IPS-15b (cell line): ENCODE data around the gene MDM4.

ENCODE experiments used
- H3K27me3 ChIP-seq: one replicate; pipeline ENCODE4 v1.6.1; 2013; ENCODE audit warnings: low read length; ENCODE audit not compliant: control insufficient read depth, insufficient read depth
- H3K36me3 ChIP-seq: one replicate; pipeline ENCODE4 v1.6.1; 2013; ENCODE audit warnings: low read length; ENCODE audit not compliant: control insufficient read depth, insufficient read depth
- H3K4me1 ChIP-seq: one replicate; pipeline ENCODE4 v1.6.1; 2013; ENCODE audit warnings: mild to moderate bottlenecking, low read length; ENCODE audit not compliant: control insufficient read depth, insufficient read depth
- H3K4me3 ChIP-seq: one replicate; pipeline ENCODE4 v1.5.1; 2013; ENCODE audit warnings: low read depth, low read length
- H3K9ac ChIP-seq: one replicate; pipeline ENCODE4 v1.6.1; 2013; ENCODE audit warnings: low read depth, mild to moderate bottlenecking, low read length
- H3K9me3 ChIP-seq: one replicate; pipeline ENCODE4 v1.6.1; 2013; ENCODE audit warnings: mild to moderate bottlenecking, low read length; ENCODE audit not compliant: control insufficient read depth, insufficient read depth

MDM4 gene

DNA sequence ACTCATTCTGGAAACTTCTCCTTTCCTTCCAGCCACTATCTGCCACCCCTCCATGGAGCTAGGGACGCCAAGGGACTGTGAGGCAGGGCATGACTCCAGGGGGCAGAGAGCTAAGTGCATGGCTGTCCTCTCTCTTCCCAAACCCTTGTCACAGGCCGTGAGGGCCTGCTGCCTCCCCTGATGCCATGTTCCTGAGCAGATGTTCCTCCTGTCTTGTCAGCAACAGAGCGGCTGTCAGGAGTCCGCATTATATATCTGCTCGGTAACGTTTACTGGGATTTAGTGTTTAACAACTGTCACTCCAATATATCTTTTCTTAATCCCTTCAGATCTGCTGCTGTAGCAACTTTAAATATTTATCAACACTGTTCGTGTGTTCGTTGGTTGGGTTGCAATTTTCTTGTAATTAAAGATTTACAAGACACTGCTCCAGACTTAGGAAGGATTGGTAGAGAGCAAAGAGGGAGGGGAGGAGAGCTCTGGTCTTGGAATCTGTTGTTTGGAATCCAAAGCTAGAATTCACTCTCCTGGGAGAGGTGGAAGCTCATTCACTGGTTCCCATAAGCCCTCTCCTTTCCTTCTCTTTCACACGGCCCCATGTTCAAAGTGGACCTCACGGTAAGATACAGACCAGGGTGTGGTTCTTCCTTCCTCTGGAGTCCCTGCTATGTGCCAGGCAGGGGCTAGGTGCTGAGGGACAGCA, 76.2 kb downstream of the MDM4 start:
- Histone ChIP-seq H3K9me3 (no peaks in the 10 kb centered on the region), H3K9ac (no peak overlapping the region), H3K4me3 (no peak overlapping the region), H3K36me3 (no peaks in the 10 kb centered on the region), H3K4me1 (no peaks in the 10 kb centered on the region), H3K27me3 (no peaks in the 10 kb centered on the region)

GRCh38 chr1:204598319-204598969, 82.2 kb downstream of the MDM4 start:
- Histone ChIP-seq H3K36me3 (no peaks in the 10 kb centered on the region), H3K9me3 (no peaks in the 10 kb centered on the region), H3K4me1 (peaks cover 13% of the 10 kb centered on the region), H3K27me3 (peaks cover 2% of the 10 kb centered on the region), H3K9ac (no peak overlapping the region), H3K4me3 (no peak overlapping the region)

DNA sequence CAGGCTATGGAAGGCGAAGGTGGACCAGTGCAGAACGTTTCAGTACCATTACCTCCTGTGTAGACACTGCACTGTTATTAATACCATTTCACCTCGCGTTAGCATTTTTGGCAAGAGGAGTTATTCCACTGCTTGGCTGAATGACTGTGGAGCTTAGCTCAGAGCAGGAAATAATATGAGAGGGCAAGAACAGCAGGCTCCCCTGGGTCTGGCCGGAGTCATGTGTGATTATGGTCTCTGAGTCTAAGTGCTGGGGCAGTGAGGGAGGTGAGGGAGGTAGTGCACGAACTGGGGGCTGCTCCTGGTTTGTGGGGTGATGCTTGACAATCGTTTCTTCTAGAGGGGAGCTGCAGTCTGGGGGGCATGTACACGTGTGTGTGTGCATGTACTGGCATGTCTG, 82.9 kb downstream of the MDM4 start:
- H3K36me3 ChIP-seq: no peaks in the 10 kb centered on the region
- no peak overlapping the region for H3K4me3 ChIP-seq
- peaks cover 13% of the 10 kb centered on the region for H3K4me1 ChIP-seq
- peaks cover 2% of the 10 kb centered on the region for H3K27me3 ChIP-seq
- no peak overlapping the region for H3K9ac ChIP-seq
- H3K9me3 ChIP-seq: no peaks in the 10 kb centered on the region

DNA sequence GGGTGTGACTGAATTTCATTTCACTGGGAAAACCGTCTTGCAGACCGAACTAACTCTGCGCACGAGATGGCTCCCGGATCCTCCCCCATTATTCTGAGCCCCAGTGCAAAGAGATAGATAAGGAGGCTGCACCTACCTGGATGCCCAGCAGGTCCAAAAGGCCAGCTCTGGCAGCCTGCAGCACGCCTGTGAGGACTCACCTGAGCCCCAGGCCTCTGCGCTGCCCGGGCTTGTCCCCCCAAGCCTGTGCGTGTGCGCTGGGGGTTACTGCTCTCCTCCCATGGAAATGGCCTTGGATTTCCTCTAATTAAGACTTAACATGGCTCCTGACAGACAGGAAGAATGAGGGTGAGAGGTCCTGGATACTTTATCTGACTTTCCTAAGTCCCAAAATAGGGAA, 83.4 kb downstream of the MDM4 start:
- H3K4me1 ChIP-seq: peaks cover 13% of the 10 kb centered on the region
- no peak overlapping the region for H3K4me3 ChIP-seq
- no peaks in the 10 kb centered on the region for H3K9me3 ChIP-seq
- no peaks in the 10 kb centered on the region for H3K36me3 ChIP-seq
- no peak overlapping the region for H3K9ac ChIP-seq
- H3K27me3 ChIP-seq: peaks cover 2% of the 10 kb centered on the region

DNA sequence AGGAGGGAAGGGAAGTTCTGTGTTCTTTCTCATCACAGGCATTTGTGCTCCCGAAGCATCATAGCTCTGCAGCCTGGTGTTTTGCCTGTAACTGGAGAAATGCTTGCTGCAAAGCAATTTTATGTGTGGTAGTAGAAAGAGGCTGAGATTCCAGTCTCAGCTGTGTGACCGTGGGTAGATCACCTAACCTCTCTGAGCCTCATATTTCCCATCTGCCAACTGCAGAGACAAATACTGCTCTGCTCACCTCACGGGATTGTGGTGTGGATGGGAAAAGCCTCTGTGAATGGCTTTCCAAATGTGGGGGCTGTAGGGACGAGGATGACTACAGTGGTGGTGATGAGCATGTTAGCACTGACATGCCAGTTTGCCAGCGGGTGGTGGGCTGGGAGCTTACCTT, 84.0 kb downstream of the MDM4 start:
- peaks cover 2% of the 10 kb centered on the region for H3K27me3 ChIP-seq
- no peaks in the 10 kb centered on the region for H3K36me3 ChIP-seq
- H3K4me3 ChIP-seq: no peak overlapping the region
- no peak overlapping the region for H3K9ac ChIP-seq
- H3K9me3 ChIP-seq: no peaks in the 10 kb centered on the region
- peaks cover 13% of the 10 kb centered on the region for H3K4me1 ChIP-seq

GRCh38 chr1:204600968-204601367, 84.8 kb downstream of the MDM4 start:
- Histone ChIP-seq H3K9me3 (no peaks in the 10 kb centered on the region), H3K4me3 (no peak overlapping the region), H3K4me1 (peaks cover 13% of the 10 kb centered on the region), H3K36me3 (no peaks in the 10 kb centered on the region), H3K27me3 (peaks cover 2% of the 10 kb centered on the region), H3K9ac (no peak overlapping the region)

GRCh38 chr1:204602111-204602579, 85.9 kb downstream of the MDM4 start:
- Histone ChIP-seq H3K4me3 (no peak overlapping the region), H3K9ac (no peak overlapping the region), H3K4me1 (peaks cover 13% of the 10 kb centered on the region), H3K9me3 (no peaks in the 10 kb centered on the region), H3K36me3 (no peaks in the 10 kb centered on the region), H3K27me3 (peaks cover 2% of the 10 kb centered on the region)

GRCh38 chr1:204602871-204603542, 86.8 kb downstream of the MDM4 start:
- H3K9me3 ChIP-seq: no peaks in the 10 kb centered on the region
- H3K9ac ChIP-seq: no peak overlapping the region
- peaks cover 13% of the 10 kb centered on the region for H3K4me1 ChIP-seq
- H3K36me3 ChIP-seq: no peaks in the 10 kb centered on the region
- no peak overlapping the region for H3K4me3 ChIP-seq
- peaks cover 2% of the 10 kb centered on the region for H3K27me3 ChIP-seq

DNA sequence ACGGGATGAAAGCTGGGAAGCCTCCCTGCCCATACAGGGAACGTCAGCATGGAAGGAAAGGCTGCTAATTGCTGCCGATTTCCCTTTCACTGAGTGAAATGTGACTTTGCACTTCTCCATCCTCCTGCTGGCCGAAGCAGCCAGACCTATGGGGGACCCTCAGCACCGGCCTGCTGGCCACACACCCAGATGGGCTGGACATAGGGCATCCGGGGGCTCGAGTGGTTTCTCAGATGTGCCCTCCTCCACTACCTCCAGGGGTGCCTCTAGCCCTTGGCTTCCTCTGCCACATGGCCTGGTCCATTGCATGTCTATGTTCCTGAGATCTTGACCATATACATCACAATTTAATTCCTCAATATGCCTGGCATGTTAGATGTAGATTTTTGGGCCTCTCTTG, 89.6 kb downstream of the MDM4 start:
- no peak overlapping the region for H3K9ac ChIP-seq
- H3K4me3 ChIP-seq: no peak overlapping the region
- H3K27me3 ChIP-seq: peaks cover 2% of the 10 kb centered on the region
- no peaks in the 10 kb centered on the region for H3K9me3 ChIP-seq
- H3K4me1 ChIP-seq: peaks cover 13% of the 10 kb centered on the region
- H3K36me3 ChIP-seq: no peaks in the 10 kb centered on the region
